Glutamatergic neuron (in vitro differentiated cells): ENCODE measurements around the gene YPEL4. TPM values are rescaled to one million over a fixed set of nuclear protein-coding genes. Genes with fewer than 3 reads are reported as not detected.

Experiments
- DNase-seq: peaks from one replicate; pipeline ENCODE4 v3.0.0; 2022
- H3K27ac Mint-ChIP-seq: one replicate; pipeline ENCODE4 v1.8.0; 2020; ENCODE audit warnings: mild to moderate bottlenecking, mixed read lengths, inconsistent platforms; ENCODE audit not compliant: unreplicated experiment
- H3K27me3 Mint-ChIP-seq: one replicate; pipeline ENCODE4 v1.8.0; 2020; ENCODE audit warnings: mild to moderate bottlenecking, moderate library complexity, mixed read lengths, inconsistent platforms; ENCODE audit not compliant: unreplicated experiment
- H3K36me3 Mint-ChIP-seq: one replicate; pipeline ENCODE4 v1.8.0; 2020; ENCODE audit warnings: mild to moderate bottlenecking, mixed read lengths, inconsistent platforms; ENCODE audit not compliant: unreplicated experiment
- H3K4me1 Mint-ChIP-seq: one replicate; pipeline ENCODE4 v1.8.0; 2020; ENCODE audit warnings: mild to moderate bottlenecking, low read depth, mixed read lengths, inconsistent platforms; ENCODE audit not compliant: unreplicated experiment
- H3K4me3 Mint-ChIP-seq: one replicate; pipeline ENCODE4 v1.8.0; 2020; ENCODE audit warnings: mild to moderate bottlenecking, mixed read lengths, inconsistent platforms; ENCODE audit not compliant: unreplicated experiment
- H3K9me3 Mint-ChIP-seq: one replicate; pipeline ENCODE4 v1.8.0; 2020; ENCODE audit warnings: mild to moderate bottlenecking, moderate library complexity, mixed read lengths, inconsistent platforms; ENCODE audit not compliant: unreplicated experiment
- CTCF ChIP-seq: fragments of 200-600 bp; sonication (generic); IDR thresholded peaks from one replicate; pipeline ENCODE4 v1.5.0; 2021; ENCODE audit not compliant: partially characterized antibody, unreplicated experiment
- total RNA-seq: library from RNA; stranded (reverse); fragmentation: NEBNext Ultra II Directional; extraction: Animal tissue kit (Norgen Biotek cat#: 25700); gene quantifications from one replicate; pipeline ENCODE4 v1.2.1, GENCODE V29; 2021; ENCODE audit not compliant: unreplicated experiment

The YPEL4 gene
- total RNA-seq, 1 donor from 2014 or later: 16.9 TPM

- DNase-seq: peak; percentile 41
These were observed 2.3 kb downstream of the YPEL4 start for GRCh38 chr11:57647372-57647771.

GRCh38 chr11:57646799-57647303 is 2.9 kb downstream of the YPEL4 start:
- no peak for TF ChIP-seq CTCF
- Mint-ChIP-seq H3K4me1 (peaks cover 51% of the 10 kb centered on the region), H3K27ac (peak overlapping the region; percentile 100), H3K4me3 (peak overlapping the region; percentile 97), H3K9me3 (peaks cover 38% of the 10 kb centered on the region), H3K36me3 (no peaks in the 10 kb centered on the region), H3K27me3 (peaks cover 41% of the 10 kb centered on the region)
- DNase-seq: no peak

More at GRCh38 chr11:57647372-57647771, 2.3 kb downstream of the YPEL4 start:
- Mint-ChIP-seq H3K27me3 (peaks cover 41% of the 10 kb centered on the region), H3K9me3 (peaks cover 38% of the 10 kb centered on the region), H3K4me1 (peaks cover 51% of the 10 kb centered on the region), H3K36me3 (no peaks in the 10 kb centered on the region), H3K4me3 (peak overlapping the region; percentile 97), H3K27ac (peak overlapping the region; percentile 100)
- TF ChIP-seq CTCF: no peak

- Mint-ChIP-seq H3K27me3 (peaks cover 41% of the 10 kb centered on the region), H3K36me3 (no peaks in the 10 kb centered on the region), H3K9me3 (peaks cover 38% of the 10 kb centered on the region), H3K4me1 (peaks cover 55% of the 10 kb centered on the region), H3K27ac (peak overlapping the region; percentile 100), H3K4me3 (peak overlapping the region; percentile 97)
- DNase-seq: no peak
- no peak for TF ChIP-seq CTCF
These were observed 3.4 kb downstream of the YPEL4 start for GRCh38 chr11:57646194-57646798.

GRCh38 chr11:57645689-57646085 is 4.0 kb downstream of the YPEL4 start:
- Mint-ChIP-seq H3K27me3 (peaks cover 43% of the 10 kb centered on the region), H3K27ac (peak overlapping the region; percentile 100), H3K4me3 (peak overlapping the region; percentile 97), H3K36me3 (no peaks in the 10 kb centered on the region), H3K4me1 (peaks cover 61% of the 10 kb centered on the region), H3K9me3 (peaks cover 38% of the 10 kb centered on the region)
- TF ChIP-seq CTCF: no peak
- DNase-seq: no peak
